KMS-11 (cell line): ENCODE results near the gene NFYA.

Experiments used
- H2AFZ ChIP-seq: fragments of 200-600 bp; sonication (generic); 2 replicates; pipeline ENCODE4 v1.6.1; 2016; ENCODE audit warnings: antibody characterized with exemption, mixed run types, low read depth
- H3K27ac ChIP-seq: fragments of 200-600 bp; sonication (generic); 2 replicates; pipeline ENCODE4 v1.6.1; 2016; ENCODE audit warnings: mild to moderate bottlenecking, mixed run types
- H3K27me3 ChIP-seq: fragments of 200-600 bp; sonication (generic); 2 replicates; pipeline ENCODE4 v1.6.1; 2017; ENCODE audit warnings: mild to moderate bottlenecking, low read depth, mixed run types, moderate library complexity; ENCODE audit not compliant: insufficient read depth
- H3K36me3 ChIP-seq: fragments of 200-600 bp; sonication (generic); 2 replicates; pipeline ENCODE4 v1.6.1; 2017; ENCODE audit warnings: mild to moderate bottlenecking, mixed run types; ENCODE audit not compliant: insufficient read depth
- H3K4me1 ChIP-seq: fragments of 200-600 bp; sonication (generic); 2 replicates; pipeline ENCODE4 v1.6.1; 2016; ENCODE audit warnings: mild to moderate bottlenecking, low read depth, mixed run types; ENCODE audit not compliant: poor library complexity, severe bottlenecking
- H3K4me2 ChIP-seq: fragments of 200-600 bp; sonication (generic); 2 replicates; pipeline ENCODE4 v1.7.0; 2016; ENCODE audit warnings: mild to moderate bottlenecking, mixed run types
- H3K4me3 ChIP-seq: fragments of 200-600 bp; sonication (generic); IDR thresholded peaks from 2 replicates; pipeline ENCODE4 v1.6.1; 2017; ENCODE audit warnings: low read depth, low read length, mixed read lengths; ENCODE audit not compliant: insufficient read depth
- H3K79me2 ChIP-seq: fragments of 200-600 bp; sonication (generic); 2 replicates; pipeline ENCODE4 v1.6.1; 2016; ENCODE audit warnings: low read depth, mixed run types; ENCODE audit not compliant: insufficient read depth
- H3K9ac ChIP-seq: fragments of 200-600 bp; sonication (generic); 2 replicates; pipeline ENCODE4 v1.6.1; 2016; ENCODE audit warnings: mild to moderate bottlenecking, mixed run types
- H4K20me1 ChIP-seq: fragments of 200-600 bp; sonication (generic); 2 replicates; pipeline ENCODE4 v1.6.1; 2016; ENCODE audit warnings: mild to moderate bottlenecking, mixed run types; ENCODE audit not compliant: insufficient read depth
- CTCF ChIP-seq: fragments of 200-600 bp; sonication (generic); conservative IDR thresholded peaks from 2 replicates; pipeline ENCODE4 v1.6.1; 2017; ENCODE audit warnings: low read depth, mild to moderate bottlenecking, antibody characterized with exemption, low read length, moderate library complexity, mixed read lengths

NFYA gene

DNA sequence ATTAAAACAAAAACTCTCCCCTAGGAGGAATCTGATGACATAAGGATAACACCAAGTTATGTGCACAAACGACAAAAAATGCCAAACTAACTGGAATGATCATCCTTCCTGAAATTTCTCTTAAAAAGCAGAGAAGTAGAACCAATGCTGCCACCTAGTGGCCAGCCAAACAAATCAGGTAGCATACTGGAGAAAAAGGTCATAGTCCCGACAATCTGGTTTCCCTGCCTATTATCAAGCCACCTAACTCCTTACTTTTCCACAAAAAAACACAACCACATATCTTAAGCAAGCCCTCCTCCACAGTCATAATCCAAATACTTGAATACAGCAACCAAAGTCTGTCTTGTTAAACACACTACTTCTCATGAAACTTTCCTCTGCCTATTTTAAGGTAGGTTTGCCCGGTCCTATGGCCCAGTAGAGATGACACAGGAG lies 5.9 kb upstream of the NFYA start:
- no peak overlapping the region for H3K4me3 ChIP-seq
- no peak overlapping the region for H3K9ac ChIP-seq
- H3K79me2 ChIP-seq: no peaks in the 10 kb centered on the region
- H3K4me1 ChIP-seq: peaks cover 15% of the 10 kb centered on the region
- H3K27me3 ChIP-seq: no peaks in the 10 kb centered on the region
- no peak overlapping the region for H3K27ac ChIP-seq
- H3K36me3 ChIP-seq: no peaks in the 10 kb centered on the region
- H3K4me2 ChIP-seq: no peak overlapping the region
- no peak overlapping the region for H2AFZ ChIP-seq
- TF ChIP-seq CTCF: peak; percentile 84
- H4K20me1 ChIP-seq: no peaks in the 10 kb centered on the region

DNA sequence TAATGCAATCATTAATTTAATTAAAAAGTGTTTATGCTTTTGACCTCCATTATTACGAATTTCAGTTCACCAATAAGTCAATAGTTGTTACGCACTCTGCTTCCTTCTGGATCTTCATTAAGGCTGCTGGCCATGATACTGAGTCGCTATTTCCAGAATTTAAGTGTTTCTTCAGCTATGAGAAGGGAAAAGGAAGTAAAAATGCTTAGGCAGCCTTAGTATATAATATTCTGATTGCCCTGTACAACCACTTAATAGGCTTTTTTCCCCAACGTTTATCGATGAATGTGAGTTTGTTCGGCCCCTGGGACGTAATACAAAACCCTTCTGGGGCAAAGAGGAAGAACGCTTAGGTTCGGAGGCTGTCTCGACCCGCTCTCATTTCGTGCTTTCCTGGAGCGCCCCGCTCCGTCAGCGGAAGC lies 1.3 kb upstream of the NFYA start:
- H2AFZ ChIP-seq: peak overlapping the region; percentile 75

GRCh38 chr6:41071923-41072835 lies 595 bp upstream of the NFYA start, which contains the start of gene OARD1:
OARD1 (minus strand) TSS chr6:41072356; CDS start chr6:41071634, 722 bp downstream.
- Histone ChIP-seq H3K79me2 (peaks cover 40% of the 10 kb centered on the region), H3K27ac (peak within 1 kb of the TSS; percentile 97), H3K4me3 (no peak within 1 kb of the TSS), H3K4me2 (peak within 1 kb of the TSS; percentile 91), H2AFZ (peak within 1 kb of the TSS; percentile 75), H3K4me1 (peaks cover 33% of the 10 kb centered on the region), H4K20me1 (peaks cover 8% of the 10 kb centered on the region; the same call in 1 of the 2 replicates), H3K27me3 (no peaks in the 10 kb centered on the region), H3K36me3 (no peaks in the 10 kb centered on the region), H3K9ac (peak within 1 kb of the TSS; percentile 98)
- no peak for TF ChIP-seq CTCF

More for the DNA sequence above, 1.3 kb upstream of the NFYA start:
- peak overlapping the region; percentile 98 for H3K9ac ChIP-seq
- H3K4me1 ChIP-seq: peaks cover 31% of the 10 kb centered on the region
- H3K79me2 ChIP-seq: peaks cover 33% of the 10 kb centered on the region
- no peaks in the 10 kb centered on the region for H3K36me3 ChIP-seq
- peak overlapping the region; percentile 85 for H3K4me2 ChIP-seq
- H4K20me1 ChIP-seq: peaks cover 8% of the 10 kb centered on the region; the same call in 1 of the 2 replicates
- no peak for TF ChIP-seq CTCF
- H3K27me3 ChIP-seq: no peaks in the 10 kb centered on the region
- peak overlapping the region; percentile 97 for H3K27ac ChIP-seq
- H3K4me3 ChIP-seq: no peak overlapping the region

DNA sequence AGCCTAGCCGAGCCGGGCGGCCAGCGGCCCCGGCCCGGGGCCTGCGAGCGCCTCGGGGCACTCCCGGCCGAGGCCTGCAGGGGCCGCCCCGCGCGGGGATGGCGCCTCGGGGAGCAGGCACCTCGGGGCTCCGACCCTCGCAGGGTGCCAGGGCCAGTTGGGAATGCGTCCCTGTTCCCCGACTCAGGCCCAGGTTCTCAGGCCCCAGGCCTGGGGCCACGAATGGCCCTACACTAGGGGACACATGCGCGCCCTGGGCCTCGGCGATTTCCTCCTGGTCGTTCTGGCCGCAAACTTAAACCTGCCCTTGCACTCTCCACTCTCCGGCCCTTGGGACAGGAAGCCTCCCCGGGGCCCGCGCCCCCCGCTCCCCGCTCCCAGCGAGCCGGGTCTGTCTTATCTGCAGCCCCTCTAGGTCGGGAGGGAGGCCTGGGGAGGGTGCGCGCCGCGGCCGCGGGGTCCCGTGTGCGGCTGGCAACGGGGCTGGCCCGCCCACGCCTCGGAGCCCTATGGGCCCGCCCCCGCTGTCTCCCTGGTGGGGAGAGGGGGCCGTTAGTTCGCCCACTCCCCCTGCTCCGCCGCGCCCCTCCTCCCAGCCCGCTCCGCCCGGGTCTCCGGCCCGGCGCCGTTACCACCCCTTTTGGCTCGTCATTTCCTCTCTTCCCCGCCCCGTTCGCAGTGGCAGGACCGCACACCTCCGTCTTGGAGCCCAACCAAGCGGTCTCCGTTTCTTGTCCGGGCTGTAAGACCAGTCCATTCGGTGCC lies 611 bp downstream of the NFYA start:
- Histone ChIP-seq H3K79me2 (peaks cover 52% of the 10 kb centered on the region), H3K27me3 (no peaks in the 10 kb centered on the region), H3K27ac (peak overlapping the region; percentile 97), H3K4me3 (no peak overlapping the region), H3K4me2 (peak overlapping the region; percentile 91), H2AFZ (peak overlapping the region; percentile 29), H3K36me3 (no peaks in the 10 kb centered on the region), H4K20me1 (peaks cover 8% of the 10 kb centered on the region; the same call in 1 of the 2 replicates), H3K9ac (peak overlapping the region; percentile 98), H3K4me1 (peaks cover 33% of the 10 kb centered on the region)
- TF ChIP-seq CTCF: peak; percentile 48; the same call in 1 of the 2 replicates
